Measurements from ENCODE around the gene DERA. TPM values are rescaled to one million over a fixed set of nuclear protein-coding genes. Genes with fewer than 3 reads are reported as not detected.

The DERA gene
- total RNA-seq, 4 donors from 2014 or later = 33.0 to 49.1 (median 43.4) TPM

DNA sequence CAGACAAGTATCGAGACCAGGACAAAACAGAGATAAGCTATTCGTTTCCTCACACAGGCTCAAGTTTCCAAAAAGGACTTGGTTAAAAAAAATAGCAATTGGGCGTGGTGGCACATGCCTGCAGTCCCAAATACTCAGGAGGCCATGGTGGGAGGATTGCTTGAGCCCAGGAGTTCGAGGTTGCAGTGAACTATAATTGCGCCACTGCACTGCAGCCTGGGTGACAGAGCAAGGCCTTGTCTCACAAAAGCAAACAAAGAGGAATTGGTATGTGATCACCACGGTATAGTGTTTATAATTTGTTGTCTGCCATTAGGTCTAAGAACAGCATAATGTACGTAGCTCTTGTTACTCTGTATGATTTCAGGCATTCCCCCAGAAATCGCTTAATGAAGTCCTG is 175.3 kb downstream of the DERA start:
- TF ChIP-seq, protein P1, sequence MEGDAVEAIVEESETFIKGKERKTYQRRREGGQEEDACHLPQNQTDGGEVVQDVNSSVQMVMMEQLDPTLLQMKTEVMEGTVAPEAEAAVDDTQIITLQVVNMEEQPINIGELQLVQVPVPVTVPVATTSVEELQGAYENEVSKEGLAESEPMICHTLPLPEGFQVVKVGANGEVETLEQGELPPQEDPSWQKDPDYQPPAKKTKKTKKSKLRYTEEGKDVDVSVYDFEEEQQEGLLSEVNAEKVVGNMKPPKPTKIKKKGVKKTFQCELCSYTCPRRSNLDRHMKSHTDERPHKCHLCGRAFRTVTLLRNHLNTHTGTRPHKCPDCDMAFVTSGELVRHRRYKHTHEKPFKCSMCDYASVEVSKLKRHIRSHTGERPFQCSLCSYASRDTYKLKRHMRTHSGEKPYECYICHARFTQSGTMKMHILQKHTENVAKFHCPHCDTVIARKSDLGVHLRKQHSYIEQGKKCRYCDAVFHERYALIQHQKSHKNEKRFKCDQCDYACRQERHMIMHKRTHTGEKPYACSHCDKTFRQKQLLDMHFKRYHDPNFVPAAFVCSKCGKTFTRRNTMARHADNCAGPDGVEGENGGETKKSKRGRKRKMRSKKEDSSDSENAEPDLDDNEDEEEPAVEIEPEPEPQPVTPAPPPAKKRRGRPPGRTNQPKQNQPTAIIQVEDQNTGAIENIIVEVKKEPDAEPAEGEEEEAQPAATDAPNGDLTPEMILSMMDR (IDR thresholded peaks at IDR 0.05; ENCODE audit: low read depth) = no peak

DNA sequence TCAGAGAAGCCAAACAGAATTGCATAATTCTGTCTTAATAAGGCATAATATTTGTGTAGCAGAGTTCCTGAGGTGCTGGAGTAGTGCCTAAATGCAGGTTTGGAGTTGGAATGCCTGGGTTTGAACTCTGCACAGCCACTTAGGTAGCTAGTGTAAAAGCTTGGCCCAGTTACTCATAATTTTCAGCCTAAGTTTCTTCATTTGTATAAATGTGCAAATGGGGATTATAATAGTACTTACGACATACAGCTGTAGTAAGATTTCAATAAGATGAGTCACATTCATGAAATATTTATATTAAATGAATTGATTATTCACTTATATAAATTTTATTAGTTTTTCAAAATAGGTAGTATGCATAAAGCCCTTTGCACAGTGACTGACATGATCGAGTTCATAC is 175.8 kb downstream of the DERA start:
- TF ChIP-seq, protein P1 (IDR thresholded peaks at IDR 0.05; ENCODE audit: low read depth) = no peak

Other genes starting within 250 kb of the DERA start
- 100 to 1,000 TPM; 254 to 462 (median 288) TPM for gene EPS8, start 121.9 kb upstream of the DERA start, total RNA-seq
- 10 to 100 TPM; 66.1 to 97.2 (median 75.5) TPM for gene STRAP, start 28.9 kb upstream of the DERA start, total RNA-seq